Adipose tissue (tissue), 3 donors: ENCODE results near the gene CHCHD6. TPM values are rescaled to one million over a fixed set of nuclear protein-coding genes. Genes with fewer than 3 reads are reported as not detected.

Experiments used
- H3K27ac ChIP-seq: one replicate; pipeline ENCODE4 v1.5.1; 2013; ENCODE audit warnings: low read depth, low read length
- whole genome bisulfite sequencing, 3 donors: extraction: QIAGEN DNeasy Blood & Tissue Kit; methylation state at CpG; one replicate each; pipeline ENCODE4 v1.1.7; 2013; 5-methylcytosine and 5-hydroxymethylcytosine counted together
- polyA plus RNA-seq, 3 donors: library from polyadenylated mRNA; stranded (reverse); fragments of 200-250 nt; gene quantifications; one replicate each; pipeline ENCODE4 v1.2.3, GENCODE V29; 2013
- donor health status: healthy with polysubstance abuse.
- donor health status: Bipolar disorder and iron deficiency.
- donor health status: healthy.

Gene CHCHD6
- polyA plus RNA-seq, 3 donors: 10.0 to 12.9 (median 10.2) TPM

GRCh38 chr3:126914226-126914625 lies 210.2 kb downstream of the CHCHD6 start:
- 78 to 93% (median 89%) methylated on average over 7 of the region's 7 CpGs for WGBS, 3 donors
- H3K27ac ChIP-seq: no peak overlapping the region

GRCh38 chr3:126915015-126915414 lies 211.0 kb downstream of the CHCHD6 start:
- no peak overlapping the region for H3K27ac ChIP-seq
- 93 to 99% (median 97%) methylated on average over 4 of the region's 4 CpGs for WGBS, 3 donors

DNA sequence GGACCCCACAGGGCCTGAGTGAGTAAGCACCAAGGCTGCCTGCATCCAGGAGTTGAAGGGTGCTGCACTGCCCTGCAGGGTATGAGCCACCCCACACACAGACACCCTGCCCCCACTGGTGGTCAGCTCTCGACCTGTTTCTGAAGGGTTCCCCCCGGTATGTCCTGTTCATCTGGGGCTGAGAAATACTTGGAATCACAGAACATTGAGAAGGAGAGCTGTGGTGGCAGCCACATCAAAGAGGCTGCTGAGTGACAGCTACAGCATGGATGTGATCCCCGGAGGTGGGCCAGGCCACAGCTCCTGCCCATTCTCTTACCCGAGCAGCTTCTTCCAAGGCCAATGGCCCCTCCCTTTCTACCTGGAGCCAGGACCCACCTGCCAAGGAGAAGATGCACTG lies 212.5 kb downstream of the CHCHD6 start:
- 90 to 96% (median 95%) methylated on average over 4 of the region's 4 CpGs for WGBS, 3 donors
- no peak overlapping the region for H3K27ac ChIP-seq

- 73 to 79% (median 79%) methylated on average over 6 of the region's 6 CpGs for WGBS, 3 donors
- H3K27ac ChIP-seq: no peak overlapping the region
These were observed 213.3 kb downstream of the CHCHD6 start for GRCh38 chr3:126917232-126917804.

GRCh38 chr3:126918355-126918821 lies 214.3 kb downstream of the CHCHD6 start:
- H3K27ac ChIP-seq: no peak overlapping the region

DNA sequence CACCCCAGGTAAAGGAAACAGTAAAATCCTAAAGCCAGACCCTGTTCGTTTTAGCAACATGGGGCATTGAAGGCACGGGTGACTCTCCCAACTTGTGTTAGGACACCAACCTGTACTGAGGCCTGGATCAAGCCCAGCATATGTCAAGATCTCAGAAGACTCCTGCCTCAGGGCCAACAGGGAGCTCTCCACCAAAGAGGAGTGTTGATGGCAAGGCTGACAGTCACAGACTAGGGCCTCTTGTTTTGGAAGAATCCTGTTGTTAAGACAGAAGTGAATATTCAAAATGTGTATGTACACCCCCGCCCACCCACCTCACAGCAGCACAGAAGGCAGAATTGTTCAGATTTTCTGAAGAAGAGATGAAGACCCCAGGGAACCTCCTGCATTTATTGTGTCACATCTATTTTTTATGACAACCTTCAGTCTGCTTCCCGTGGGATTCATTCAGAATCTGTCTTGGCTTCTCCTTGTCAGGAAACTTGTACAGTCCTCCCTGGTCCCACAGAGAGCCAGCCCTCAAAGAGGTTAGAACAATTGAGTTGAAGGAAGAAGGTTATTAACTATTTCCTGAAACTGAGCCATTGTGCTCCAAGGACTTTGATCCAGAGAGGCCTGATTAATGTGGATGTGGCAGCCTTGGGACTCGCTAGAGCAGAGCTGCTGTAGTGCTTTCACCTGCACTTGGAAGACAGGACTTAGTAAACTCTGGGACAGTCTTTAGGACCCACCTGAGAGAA lies 217.2 kb downstream of the CHCHD6 start:
- H3K27ac ChIP-seq: no peak overlapping the region
- WGBS, 3 donors: 78 to 84% (median 83%) methylated on average over 5 of the region's 5 CpGs

DNA sequence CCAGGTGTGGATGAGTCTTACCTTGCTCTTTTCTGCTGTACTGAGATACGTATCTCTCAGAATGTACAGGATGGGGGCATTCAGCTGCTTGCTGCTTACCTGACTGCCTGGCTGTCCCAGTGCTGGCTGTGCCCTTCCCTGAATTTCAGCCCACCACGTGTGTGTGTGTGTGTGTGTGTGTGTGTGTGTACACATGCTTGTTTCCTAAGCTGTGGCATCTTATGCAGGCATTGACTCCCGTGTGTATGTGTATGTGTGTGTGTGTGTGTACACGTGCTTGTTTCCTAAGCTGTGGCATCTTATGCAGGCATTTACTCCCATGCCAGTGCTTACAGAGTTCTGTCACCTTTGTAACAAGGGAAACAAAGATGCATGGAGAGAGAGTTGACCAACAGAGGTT lies 218.4 kb downstream of the CHCHD6 start:
- no peak overlapping the region for H3K27ac ChIP-seq
- 83 to 89% (median 89%) methylated on average over 4 of the region's 4 CpGs for WGBS, 3 donors

GRCh38 chr3:126923423-126923822 lies 219.4 kb downstream of the CHCHD6 start:
- WGBS, 3 donors: 91 to 94% (median 93%) methylated on average over 6 of the region's 6 CpGs
- no peak overlapping the region for H3K27ac ChIP-seq

- no peak overlapping the region for H3K27ac ChIP-seq
- 95 to 97% (median 97%) methylated on average over 7 of the region's 7 CpGs for WGBS, 3 donors
These were observed 219.9 kb downstream of the CHCHD6 start for GRCh38 chr3:126923895-126924294.

DNA sequence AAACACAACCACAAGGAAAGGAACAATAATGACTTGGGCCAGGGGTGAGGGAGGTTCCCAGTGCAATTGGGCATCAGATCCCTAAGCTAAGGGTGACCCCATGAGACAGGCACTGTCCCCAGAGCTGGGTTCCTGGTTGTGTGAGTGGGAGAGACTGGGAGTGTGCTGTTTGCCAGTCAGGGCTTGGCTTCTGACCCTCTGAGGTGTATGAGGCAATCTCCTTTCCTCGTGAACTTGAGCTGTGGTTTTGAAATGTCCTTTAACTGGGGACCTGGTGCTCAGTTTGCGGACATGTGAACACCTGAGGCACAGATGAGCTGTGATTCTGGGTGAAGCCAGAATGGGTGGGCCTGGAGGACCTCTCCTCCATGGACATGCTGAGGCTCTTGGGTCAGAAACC lies 220.4 kb downstream of the CHCHD6 start:
- no peak overlapping the region for H3K27ac ChIP-seq
- 62 to 90% (median 64%) methylated on average over 2 of the region's 2 CpGs for WGBS, 3 donors

GRCh38 chr3:126925411-126926171 lies 221.6 kb downstream of the CHCHD6 start:
- no peak overlapping the region for H3K27ac ChIP-seq
- WGBS, 3 donors: 60 to 89% (median 67%) methylated on average over 14 of the region's 14 CpGs

GRCh38 chr3:126926684-126927400 lies 222.8 kb downstream of the CHCHD6 start:
- WGBS, 3 donors: 48 to 79% (median 59%) methylated on average over 11 of the region's 11 CpGs
- H3K27ac ChIP-seq: peak overlapping the region; percentile 47

DNA sequence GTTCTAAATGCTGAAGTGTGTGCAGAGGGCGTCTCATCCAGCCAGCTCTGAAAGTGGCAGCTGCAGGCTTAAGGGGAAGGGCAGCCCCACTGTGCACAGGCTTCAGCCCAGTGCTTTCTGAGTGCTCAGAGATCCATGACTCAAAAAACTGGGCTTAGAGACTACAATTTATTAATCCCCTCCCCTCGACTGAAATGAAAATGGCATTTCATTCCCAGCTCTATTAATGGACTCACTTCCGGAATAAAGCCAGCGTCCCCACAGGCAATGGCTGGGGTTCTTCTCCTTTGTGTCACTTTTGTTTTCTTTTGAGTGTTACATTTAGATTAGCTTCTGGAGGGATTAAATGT lies 223.3 kb downstream of the CHCHD6 start:
- WGBS, 3 donors: 69 to 81% (median 70%) methylated on average over 4 of the region's 4 CpGs
- H3K27ac ChIP-seq: peak overlapping the region; percentile 47

- no peak overlapping the region for H3K27ac ChIP-seq
- 92 to 96% (median 93%) methylated on average over 6 of the region's 6 CpGs for WGBS, 3 donors
These were observed 223.8 kb downstream of the CHCHD6 start for GRCh38 chr3:126927846-126928245.

GRCh38 chr3:126928921-126929474 lies 225.0 kb downstream of the CHCHD6 start:
- 68 to 89% (median 86%) methylated on average over 3 of the region's 3 CpGs for WGBS, 3 donors
- no peak overlapping the region for H3K27ac ChIP-seq

DNA sequence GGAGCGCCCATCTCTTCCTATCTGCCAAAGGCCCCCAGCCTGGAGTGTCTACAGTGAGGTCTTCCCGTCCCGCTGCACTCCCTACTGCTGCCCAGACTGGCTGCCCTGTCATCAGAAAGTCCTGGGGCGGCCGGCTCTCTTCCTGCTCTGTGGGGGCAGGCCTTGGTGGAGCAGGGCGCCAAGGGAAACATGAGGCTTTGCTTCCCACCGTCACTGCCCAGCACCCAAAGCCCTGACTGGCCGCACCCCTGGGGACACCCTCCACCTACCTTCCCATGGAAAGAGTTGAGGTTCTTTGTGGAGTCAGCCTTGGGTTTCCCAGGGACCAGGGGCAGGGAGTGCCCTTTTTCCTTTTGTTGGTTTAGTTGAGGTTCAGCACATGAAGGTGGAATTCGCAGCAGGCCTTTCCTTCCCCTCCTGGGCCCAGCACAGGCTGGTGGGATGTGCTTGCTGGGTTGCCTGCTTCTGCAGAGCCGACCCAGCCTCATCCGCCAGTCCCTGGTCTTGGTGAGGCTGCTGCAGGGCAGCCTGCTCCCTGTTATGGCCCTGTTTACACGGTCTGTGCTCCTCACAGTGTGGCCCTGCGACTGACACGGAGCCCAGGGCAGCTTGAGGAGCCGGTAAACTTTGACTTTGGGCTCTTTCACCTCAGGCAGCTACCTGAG lies 227.0 kb downstream of the CHCHD6 start:
- H3K27ac ChIP-seq: no peak overlapping the region
- WGBS, 3 donors: 92 to 95% (median 94%) methylated on average over 15 of the region's 15 CpGs

DNA sequence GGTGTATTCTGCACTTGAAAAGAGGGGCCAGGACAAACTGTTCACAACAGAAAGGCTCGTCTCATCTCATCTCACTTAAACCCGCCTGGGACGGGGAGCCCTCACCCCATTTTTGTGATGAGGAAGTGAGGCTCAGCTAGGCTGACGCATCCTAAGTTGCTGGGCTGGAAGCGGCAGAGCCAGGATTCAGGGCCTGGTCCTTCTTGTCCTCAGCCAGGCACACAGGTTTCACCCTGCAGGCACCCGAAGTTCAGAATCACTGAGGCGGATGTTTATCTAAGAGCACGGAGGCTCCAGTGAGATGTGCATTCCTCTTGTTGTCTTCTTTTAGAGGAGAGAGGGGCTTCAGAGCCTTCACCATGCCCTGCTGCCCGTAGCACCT lies 227.8 kb downstream of the CHCHD6 start:
- 88 to 92% (median 90%) methylated on average over 9 of the region's 9 CpGs for WGBS, 3 donors
- no peak overlapping the region for H3K27ac ChIP-seq
